ENCODE results near the gene WNT7B. TPM values are rescaled to one million over a fixed set of nuclear protein-coding genes. Genes with fewer than 3 reads are reported as not detected.

Gene WNT7B
- total RNA-seq, 1 experiment from 2014 or later: not detected

GRCh38 chr22:46012182-46012880, 35.4 kb upstream of the WNT7B start:
- H3K9me3 ChIP-seq (ENCODE audit: low read depth, low read length, poor library complexity, severe bottlenecking): peaks cover 13% of the 10 kb centered on the region
- peaks cover 28% of the 10 kb centered on the region for H3K4me1 ChIP-seq (ENCODE audit: insufficient read depth, low read length, poor library complexity, severe bottlenecking)
- H3K36me3 ChIP-seq (ENCODE audit: insufficient read depth, low read length, poor library complexity, severe bottlenecking): no peaks in the 10 kb centered on the region
- H3K4me3 ChIP-seq (ENCODE audit: low read depth, low read length, poor library complexity, severe bottlenecking): no peak overlapping the region
- POLR2A ChIA-PET (ENCODE audit: low non-redundant PET): no interaction called here
- TF ChIP-seq EZH2 (IDR thresholded peaks at IDR 0.05; ENCODE audit: borderline replicate concordance, low read depth, low read length, poor library complexity, severe bottlenecking) (no peak), CTCF (conservative IDR thresholded peaks at IDR 0.05; ENCODE audit: low read depth, low read length) (no peak)
- H3K27ac ChIP-seq (ENCODE audit: low read depth, low read length, poor library complexity, severe bottlenecking): peak overlapping the region; percentile 82
- BruUV-seq (replicated peaks): no TSS peak
- DNase-seq (ENCODE audit: low spot score): no peak
- no peaks in the 10 kb centered on the region for H3K27me3 ChIP-seq (replicated peaks; ENCODE audit: insufficient read depth, low read depth, low read length, poor library complexity)
- intact Hi-C loops (cut with micrococcal nuclease; ENCODE audit: unreplicated experiment): loop anchor here (5.0 kb wide), 1 partner anchor 65 kb away; no protein-coding TSS in a partner anchor
- CTCF ChIA-PET: no interaction called here

DNA sequence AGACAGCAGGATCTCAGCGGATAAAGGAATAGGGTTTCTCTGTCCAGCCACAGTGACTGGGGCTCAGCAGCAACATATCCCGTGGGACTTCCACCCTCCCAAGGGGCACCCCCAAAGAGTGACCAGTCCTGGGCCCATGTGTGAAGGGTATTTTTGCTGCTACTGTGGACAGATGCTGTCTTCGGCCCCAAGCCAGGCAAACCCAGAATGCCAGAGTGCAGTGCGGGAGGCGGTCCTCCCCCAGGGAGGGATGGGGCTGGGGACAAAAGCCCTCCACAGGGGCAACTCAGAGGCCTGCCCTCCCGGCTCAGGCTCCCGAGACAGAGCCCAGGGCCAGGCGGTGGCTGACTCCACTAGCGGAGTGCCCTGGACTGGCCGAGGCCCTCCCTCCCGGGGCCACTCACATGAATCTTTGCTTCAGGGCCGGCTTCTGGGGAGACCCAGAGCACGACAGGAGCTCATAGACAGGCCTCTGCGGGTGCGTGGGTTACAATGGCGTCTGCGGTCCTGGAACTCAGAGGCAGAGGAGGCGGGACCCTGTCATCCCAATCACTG, 34.7 kb upstream of the WNT7B start:
- ChIA-PET POLR2A (ENCODE audit: low non-redundant PET) (no interaction called here), CTCF (no interaction called here)
- no peak for DNase-seq (ENCODE audit: low spot score)
- no TSS peak for BruUV-seq (replicated peaks)
- H3K36me3 ChIP-seq (ENCODE audit: insufficient read depth, low read length, poor library complexity, severe bottlenecking): no peaks in the 10 kb centered on the region
- peaks cover 35% of the 10 kb centered on the region for H3K4me1 ChIP-seq (ENCODE audit: insufficient read depth, low read length, poor library complexity, severe bottlenecking)
- no peak overlapping the region for H3K27ac ChIP-seq (ENCODE audit: low read depth, low read length, poor library complexity, severe bottlenecking)
- H3K27me3 ChIP-seq (replicated peaks; ENCODE audit: insufficient read depth, low read depth, low read length, poor library complexity): no peaks in the 10 kb centered on the region
- intact Hi-C loops (cut with micrococcal nuclease; ENCODE audit: unreplicated experiment): loop anchor here (5.0 kb wide), 1 partner anchor 66 kb away; no protein-coding TSS in a partner anchor
- TF ChIP-seq CTCF (conservative IDR thresholded peaks at IDR 0.05; ENCODE audit: low read depth, low read length) (no peak), EZH2 (IDR thresholded peaks at IDR 0.05; ENCODE audit: borderline replicate concordance, low read depth, low read length, poor library complexity, severe bottlenecking) (no peak)
- H3K9me3 ChIP-seq (ENCODE audit: low read depth, low read length, poor library complexity, severe bottlenecking): peaks cover 13% of the 10 kb centered on the region
- H3K4me3 ChIP-seq (ENCODE audit: low read depth, low read length, poor library complexity, severe bottlenecking): no peak overlapping the region

DNA sequence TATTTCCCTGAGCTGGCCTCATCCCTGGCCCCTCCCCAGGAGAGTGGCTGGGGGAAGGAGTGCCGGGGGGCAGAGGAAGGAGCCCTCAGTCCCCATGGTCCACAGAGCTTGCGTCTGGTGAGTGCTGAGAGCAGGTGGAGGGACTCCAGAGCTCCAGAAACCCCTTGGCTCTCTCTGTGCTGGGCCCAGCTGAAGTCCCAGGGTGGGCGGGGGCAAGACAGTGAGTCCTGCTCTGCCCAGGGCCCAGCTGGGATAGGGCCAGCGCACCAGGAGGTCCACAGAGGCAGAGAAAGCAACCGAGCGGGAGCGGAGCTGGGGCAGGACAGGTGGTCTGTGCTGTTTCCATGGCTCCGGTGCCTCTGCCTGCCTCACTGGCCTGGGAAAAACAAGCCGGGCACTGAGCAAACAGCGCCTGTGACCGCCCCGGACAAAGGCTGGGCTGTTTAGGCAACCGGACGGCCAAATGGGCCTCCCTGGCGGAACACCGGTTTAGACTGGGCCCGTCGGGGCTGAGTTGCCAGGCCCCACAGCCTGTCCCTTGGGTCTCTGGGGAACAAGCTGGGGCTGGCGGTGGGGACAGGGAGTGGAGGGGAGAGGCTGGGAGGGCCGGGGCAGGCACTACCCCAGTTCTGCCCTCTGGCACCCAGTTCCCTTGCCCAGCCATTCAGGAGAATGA, 34.1 kb upstream of the WNT7B start:
- BruUV-seq (replicated peaks): no TSS peak
- ChIA-PET POLR2A (ENCODE audit: low non-redundant PET) (no interaction called here), CTCF (no interaction called here)
- Histone ChIP-seq H3K4me1 (ENCODE audit: insufficient read depth, low read length, poor library complexity, severe bottlenecking) (peaks cover 41% of the 10 kb centered on the region), H3K27me3 (replicated peaks; ENCODE audit: insufficient read depth, low read depth, low read length, poor library complexity) (no peaks in the 10 kb centered on the region), H3K27ac (ENCODE audit: low read depth, low read length, poor library complexity, severe bottlenecking) (no peak overlapping the region), H3K9me3 (ENCODE audit: low read depth, low read length, poor library complexity, severe bottlenecking) (peaks cover 13% of the 10 kb centered on the region), H3K36me3 (ENCODE audit: insufficient read depth, low read length, poor library complexity, severe bottlenecking) (no peaks in the 10 kb centered on the region), H3K4me3 (ENCODE audit: low read depth, low read length, poor library complexity, severe bottlenecking) (no peak overlapping the region)
- DNase-seq (ENCODE audit: low spot score): no peak
- no peak for TF ChIP-seq EZH2 (IDR thresholded peaks at IDR 0.05; ENCODE audit: borderline replicate concordance, low read depth, low read length, poor library complexity, severe bottlenecking)
- TF ChIP-seq CTCF (conservative IDR thresholded peaks at IDR 0.05; ENCODE audit: low read depth, low read length): no peak
- intact Hi-C loops (cut with micrococcal nuclease; ENCODE audit: unreplicated experiment): loop anchor here (5.0 kb wide), 1 partner anchor 66 kb away; no protein-coding TSS in a partner anchor
